SK-N-MC (cell line): Measurements from ENCODE around the gene GPC5.
A peak's percentile ranks its signal among the peaks of the same experiment; 100 is the strongest.
"Not testable (repeated sequence)": the region's sequence is repeated elsewhere in the genome, so short reads cannot be mapped to it uniquely, and the experiment has no call there.

Experiments used
- DNase-seq: peaks from one replicate; pipeline ENCODE4 v3.0.0-alpha.2; 2011; ENCODE audit warnings: low read depth, low spot score
- H3K27ac ChIP-seq: fragments of 200-600 bp; sonication (generic); 2 replicates; pipeline ENCODE4 v1.5.1; 2016; ENCODE audit warnings: mixed run types
- H3K36me3 ChIP-seq: fragments of 200-600 bp; sonication (generic); 2 replicates; pipeline ENCODE4 v1.6.1; 2017; ENCODE audit warnings: antibody characterized with exemption, low read length, mixed read lengths; ENCODE audit not compliant: insufficient read depth
- H3K4me3 ChIP-seq: fragments of 200-600 bp; sonication (generic); 2 replicates; pipeline ENCODE4 v1.5.1; 2016
- H3K9ac ChIP-seq: fragments of 200-600 bp; sonication (generic); 2 replicates; pipeline ENCODE4 v1.8.0; 2017; ENCODE audit warnings: mixed run types, mixed read lengths; ENCODE audit not compliant: insufficient read length
- H3K9me3 ChIP-seq: fragments of 200-600 bp; sonication (generic); 2 replicates; pipeline ENCODE4 v1.6.1; 2017; ENCODE audit warnings: low read depth, mild to moderate bottlenecking, antibody characterized with exemption, low read length, moderate library complexity, mixed read lengths
- EZH2 ChIP-seq: fragments of 200-600 bp; sonication (generic); IDR thresholded peaks from one replicate; pipeline ENCODE4 v1.6.1; 2017; ENCODE audit warnings: antibody characterized with exemption
- FOXP2 ChIP-seq: optimal IDR thresholded peaks from 2 replicates; pipeline ENCODE3; 2011; ENCODE audit warnings: mild to moderate bottlenecking, moderate library complexity; ENCODE audit not compliant: insufficient read depth; ENCODE audit errors: extremely low read length, control extremely low read depth
- POLR2AphosphoS5 ChIP-seq: IDR thresholded peaks from 2 replicates; pipeline ENCODE4 v1.6.1; 2012; ENCODE audit warnings: mild to moderate bottlenecking, low read depth, low read length, borderline replicate concordance

GPC5 gene

DNA sequence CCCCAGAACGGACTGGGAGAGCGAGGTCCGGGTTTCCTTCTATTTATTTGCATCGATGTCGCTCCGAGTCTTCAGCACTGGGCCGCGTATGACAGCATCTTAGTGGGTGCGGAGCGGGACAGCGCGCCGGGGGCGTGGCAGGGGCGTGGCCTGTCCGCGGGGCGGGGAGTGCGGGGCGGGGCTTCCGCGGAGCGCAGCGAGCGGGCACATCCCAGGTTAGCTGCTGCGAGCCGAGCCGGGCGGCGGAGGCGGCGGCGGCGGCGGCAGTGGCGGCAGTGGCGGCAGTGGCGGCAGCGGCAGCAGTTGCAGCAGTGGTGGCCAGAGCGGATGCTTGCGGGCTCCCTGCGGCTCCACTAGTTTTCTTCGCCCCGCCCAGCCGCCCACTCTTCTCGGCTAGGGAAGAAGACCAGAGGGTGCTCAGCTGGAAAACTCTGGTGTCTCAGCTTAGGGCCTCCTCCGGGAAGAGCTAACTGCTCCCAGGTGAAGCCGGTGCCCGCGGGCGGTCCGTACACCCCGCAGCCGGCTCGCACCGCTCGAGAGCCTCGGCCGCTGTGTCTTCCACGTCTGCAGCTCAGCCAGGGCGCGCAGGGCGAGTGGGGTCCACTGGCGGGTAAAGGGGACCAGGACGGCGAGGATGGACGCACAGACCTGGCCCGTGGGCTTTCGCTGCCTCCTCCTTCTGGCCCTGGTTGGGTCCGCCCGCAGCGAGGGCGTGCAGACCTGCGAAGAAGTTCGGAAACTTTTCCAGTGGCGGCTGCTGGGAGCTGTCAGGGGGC, at the start of gene GPC5:
Gene GPC5 (plus strand): TSS at position 209 of the 776 bp plus-strand sequence.
- Histone ChIP-seq H3K9ac (peak within 1 kb of the TSS; percentile 11), H3K9me3 (no peaks in the 10 kb centered on the region), H3K27ac (no peak within 1 kb of the TSS), H3K4me3 (peak within 1 kb of the TSS; percentile 77), H3K36me3 (no peaks in the 10 kb centered on the region)
- TF ChIP-seq POLR2AphosphoS5 = no peak
- TF ChIP-seq FOXP2 = no peak
- TF ChIP-seq EZH2 = no peak
- DNase-seq = no peak

DNA sequence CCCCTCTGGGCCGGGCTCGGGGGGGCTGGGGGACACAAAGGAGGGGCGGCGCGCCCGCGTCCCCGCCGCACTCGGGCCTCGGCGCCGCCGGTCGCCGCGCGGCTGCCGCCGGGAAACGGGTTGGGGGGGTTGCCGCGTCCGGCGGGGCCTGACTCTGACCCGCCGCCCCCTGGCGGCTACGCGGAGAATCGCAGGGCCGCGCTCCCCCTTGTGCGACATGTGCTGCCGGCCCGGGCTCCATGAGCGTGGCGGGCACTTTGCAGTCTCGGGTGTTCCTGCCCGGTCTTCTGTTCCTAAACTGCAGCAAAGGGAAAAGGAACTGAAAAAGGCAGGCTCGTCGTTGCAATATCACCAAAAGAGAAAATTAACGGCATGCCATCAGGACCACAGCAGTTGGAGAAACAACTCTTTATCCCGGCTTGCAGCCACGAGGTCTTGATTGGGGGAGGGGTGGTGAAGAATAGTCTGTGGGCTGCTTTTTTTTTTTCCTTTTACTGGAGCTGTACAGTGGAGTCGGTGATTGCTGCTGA, 49.5 kb upstream of the GPC5 start:
- DNase-seq = no peak
- TF ChIP-seq FOXP2 = no peak
- peak; percentile 74 for TF ChIP-seq POLR2AphosphoS5
- no peak for TF ChIP-seq EZH2
- peak overlapping the region; percentile 100 for H3K9ac ChIP-seq
- H3K9me3 ChIP-seq = no peaks in the 10 kb centered on the region
- peak overlapping the region; percentile 97 for H3K27ac ChIP-seq
- H3K4me3 ChIP-seq = peak overlapping the region; percentile 99
- H3K36me3 ChIP-seq = peaks cover 50% of the 10 kb centered on the region

DNA sequence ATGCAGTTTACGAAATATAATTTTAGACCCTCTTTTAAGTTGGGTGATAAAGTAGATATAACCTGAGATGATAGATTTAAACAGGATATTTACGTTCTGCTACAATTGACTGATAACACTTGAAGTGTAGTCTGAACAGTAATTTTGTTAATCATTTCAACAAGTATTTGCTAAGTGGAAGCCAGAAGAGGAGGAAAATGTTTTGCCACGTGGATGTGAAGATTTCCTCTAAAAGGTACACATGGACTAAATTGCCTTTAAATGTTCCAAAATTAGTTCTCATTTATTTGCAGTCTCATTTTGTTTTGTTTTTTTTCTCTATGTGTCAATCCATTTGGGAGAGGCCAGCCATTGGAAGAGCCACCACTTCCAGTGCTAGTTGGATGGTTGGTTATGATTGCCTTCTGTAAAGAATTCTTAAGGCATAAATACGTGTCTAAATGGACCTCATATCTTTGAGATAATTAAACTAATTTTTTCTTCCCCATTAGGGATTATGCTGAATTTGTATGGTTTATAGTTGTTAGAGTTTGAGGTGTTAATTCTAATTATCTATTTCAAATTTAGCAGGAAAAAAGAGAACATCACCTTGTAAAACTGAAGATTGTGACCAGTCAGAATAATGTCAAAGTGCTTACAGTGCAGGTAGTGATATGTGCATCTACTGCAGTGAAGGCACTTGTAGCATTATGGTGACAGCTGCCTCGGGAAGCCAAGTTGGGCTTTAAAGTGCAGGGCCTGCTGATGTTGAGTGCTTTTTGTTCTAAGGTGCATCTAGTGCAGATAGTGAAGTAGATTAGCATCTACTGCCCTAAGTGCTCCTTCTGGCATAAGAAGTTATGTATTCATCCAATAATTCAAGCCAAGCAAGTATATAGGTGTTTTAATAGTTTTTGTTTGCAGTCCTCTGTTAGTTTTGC, 48.2 kb upstream of the GPC5 start:
- no peak for DNase-seq
- no peak for TF ChIP-seq FOXP2
- no peak for TF ChIP-seq EZH2
- TF ChIP-seq POLR2AphosphoS5 = peak; percentile 38; the same call in 1 of the 2 replicates
- Histone ChIP-seq H3K9ac (peak overlapping the region; percentile 100), H3K4me3 (peak overlapping the region; percentile 99), H3K36me3 (peaks cover 63% of the 10 kb centered on the region), H3K9me3 (no peaks in the 10 kb centered on the region), H3K27ac (peak overlapping the region; percentile 97)

DNA sequence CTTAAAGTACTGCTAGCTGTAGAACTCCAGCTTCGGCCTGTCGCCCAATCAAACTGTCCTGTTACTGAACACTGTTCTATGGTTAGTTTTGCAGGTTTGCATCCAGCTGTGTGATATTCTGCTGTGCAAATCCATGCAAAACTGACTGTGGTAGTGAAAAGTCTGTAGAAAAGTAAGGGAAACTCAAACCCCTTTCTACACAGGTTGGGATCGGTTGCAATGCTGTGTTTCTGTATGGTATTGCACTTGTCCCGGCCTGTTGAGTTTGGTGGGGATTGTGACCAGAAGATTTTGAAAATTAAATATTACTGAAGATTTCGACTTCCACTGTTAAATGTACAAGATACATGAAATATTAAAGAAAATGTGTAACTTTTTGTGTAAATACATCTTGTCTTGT, 47.3 kb upstream of the GPC5 start:
- peak overlapping the region; percentile 39; the same call in 1 of the 2 replicates for H3K27ac ChIP-seq
- no peaks in the 10 kb centered on the region for H3K9me3 ChIP-seq
- peak overlapping the region; percentile 100 for H3K9ac ChIP-seq
- TF ChIP-seq FOXP2 = no peak
- TF ChIP-seq EZH2 = no peak
- no peak; the same call in 1 of the 2 replicates for TF ChIP-seq POLR2AphosphoS5
- no peak for DNase-seq
- peak overlapping the region; percentile 99 for H3K4me3 ChIP-seq
- peaks cover 72% of the 10 kb centered on the region for H3K36me3 ChIP-seq

DNA sequence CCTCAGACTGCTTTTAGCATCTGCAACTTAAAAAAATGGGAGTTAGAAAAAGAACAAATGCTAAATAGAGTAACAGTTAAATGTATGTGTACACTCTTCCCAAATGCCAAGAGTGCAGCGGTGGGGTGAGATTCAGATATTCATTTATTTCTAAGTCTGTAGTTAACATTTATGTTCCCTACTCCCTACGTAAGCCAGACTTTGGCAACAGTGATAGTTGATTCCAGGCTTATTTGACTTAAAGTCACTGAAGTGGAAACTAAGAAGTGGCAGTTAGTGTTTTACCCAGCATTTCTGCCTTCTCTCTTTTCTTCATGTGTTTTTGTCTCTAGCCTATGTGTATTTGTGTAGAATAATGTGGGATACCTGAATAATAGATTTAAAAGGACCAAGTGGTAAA, 46.4 kb upstream of the GPC5 start:
- Histone ChIP-seq H3K27ac (peak overlapping the region; percentile 34; the same call in 1 of the 2 replicates), H3K4me3 (peak overlapping the region; percentile 99), H3K9ac (no peak overlapping the region), H3K36me3 (peaks cover 80% of the 10 kb centered on the region), H3K9me3 (no peaks in the 10 kb centered on the region)
- TF ChIP-seq POLR2AphosphoS5 (no peak; the same call in 1 of the 2 replicates), EZH2 (no peak), FOXP2 (no peak)
- DNase-seq = no peak

DNA sequence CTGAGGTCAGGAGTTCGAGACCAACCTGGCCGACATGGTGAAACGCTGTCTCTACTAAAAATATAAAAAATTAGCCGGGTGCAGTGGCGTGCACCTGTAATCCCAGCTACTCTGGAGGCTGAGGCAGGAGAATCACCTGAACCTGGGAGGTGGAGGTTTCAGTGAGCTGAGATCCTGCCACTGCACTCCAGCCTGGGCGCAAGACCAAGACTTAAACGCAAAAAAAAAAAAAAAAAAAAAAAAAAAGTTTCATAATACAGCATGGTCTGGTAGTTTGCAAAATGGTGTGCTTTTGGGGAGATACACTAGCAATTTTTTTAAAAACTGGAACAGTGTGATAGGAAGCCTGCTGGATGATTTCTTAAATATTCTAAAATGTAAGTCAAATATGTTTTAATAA, 45.5 kb upstream of the GPC5 start:
- not testable (repeated sequence) for H3K4me3 ChIP-seq, H3K9ac ChIP-seq, DNase-seq, H3K9me3 ChIP-seq
- Histone ChIP-seq H3K27ac (peak overlapping the region; percentile 63; the same call in 1 of the 2 replicates), H3K36me3 (peaks cover 90% of the 10 kb centered on the region)

DNA sequence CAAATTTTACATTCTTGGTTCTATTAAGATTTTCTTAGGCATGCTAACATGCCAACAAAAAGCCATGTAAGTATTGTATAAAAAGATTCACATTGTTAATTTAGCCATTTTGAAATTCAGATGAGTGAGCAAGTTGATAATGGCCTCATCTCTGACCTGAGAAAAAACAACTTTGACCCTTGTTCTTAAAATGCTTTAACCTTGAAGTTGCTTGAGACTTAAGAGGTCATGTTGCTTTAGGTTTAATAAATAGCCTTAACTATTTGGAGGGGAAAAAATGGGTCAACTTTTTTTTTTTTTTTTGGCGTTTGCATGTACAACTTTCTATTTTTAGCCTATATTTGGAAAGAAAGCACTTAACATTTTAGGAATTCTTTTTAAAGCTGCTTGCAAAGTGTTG, 44.9 kb upstream of the GPC5 start:
- Histone ChIP-seq H3K4me3 (no peak overlapping the region), H3K36me3 (peaks cover 96% of the 10 kb centered on the region), H3K9me3 (no peaks in the 10 kb centered on the region), H3K27ac (peak overlapping the region; percentile 63; the same call in 1 of the 2 replicates), H3K9ac (no peak overlapping the region)
- DNase-seq = no peak
- TF ChIP-seq POLR2AphosphoS5 (no peak), EZH2 (no peak), FOXP2 (no peak)
